ENCODE results near the gene TBL1Y. TPM values are rescaled to one million over a fixed set of nuclear protein-coding genes. Genes with fewer than 3 reads are reported as not detected.

The TBL1Y gene
- total RNA-seq, 4 donors from 2014 or later, result 0.27 to 0.31 TPM; not detected in 2

DNA sequence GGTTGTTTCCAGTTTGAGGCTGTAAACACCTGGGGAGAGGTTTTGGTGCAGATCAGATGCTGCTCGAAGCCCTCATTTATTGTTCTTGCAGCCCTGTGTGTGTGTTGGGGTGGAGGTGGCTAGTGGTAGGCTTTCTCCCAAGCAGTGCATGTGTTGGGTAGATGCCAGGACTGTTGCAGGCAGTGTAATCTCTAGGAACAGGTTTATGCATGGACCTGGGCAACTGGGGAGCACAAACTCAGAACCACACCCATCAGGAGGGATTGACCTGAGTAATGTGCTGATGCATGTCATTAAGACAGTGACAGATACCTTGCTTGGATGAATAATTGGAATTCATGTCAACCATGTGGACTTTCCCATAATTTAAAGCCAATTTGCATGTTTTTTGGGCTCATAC lies 77.3 kb downstream of the TBL1Y start:
- no peaks in the 10 kb centered on the region for H3K9me3 ChIP-seq
- H3K27me3 ChIP-seq, result no peaks in the 10 kb centered on the region
- H3K27ac ChIP-seq, result no peak overlapping the region
- no peaks in the 10 kb centered on the region for H3K36me3 ChIP-seq
- TF ChIP-seq POLR2A (IDR thresholded peaks at IDR 0.05) (no peak), CTCF (IDR thresholded peaks at IDR 0.05) (no peak), EP300 (IDR thresholded peaks at IDR 0.05) (no peak), POLR2AphosphoS5 (IDR thresholded peaks at IDR 0.05) (no peak)
- H3K4me1 ChIP-seq, result no peaks in the 10 kb centered on the region
- no CpG with 5 or more reads among the region's 1 CpG for WGBS, 2 donors (ENCODE audit: low coverage in 1 of 2)
- no peak for ATAC-seq
- no peak overlapping the region for H3K4me3 ChIP-seq

- H3K36me3 ChIP-seq, result no peaks in the 10 kb centered on the region
- WGBS, 2 donors (ENCODE audit: low coverage in 1 of 2), result 70% methylated on average over 1 of the region's 6 CpGs; no CpG with 5 or more reads in 1 of the 2 donors
- H3K4me1 ChIP-seq, result no peaks in the 10 kb centered on the region
- no peaks in the 10 kb centered on the region for H3K9me3 ChIP-seq
- no peak overlapping the region for H3K4me3 ChIP-seq
- ATAC-seq, result no peak
- TF ChIP-seq POLR2A (IDR thresholded peaks at IDR 0.05) (no peak), CTCF (IDR thresholded peaks at IDR 0.05) (no peak), EP300 (IDR thresholded peaks at IDR 0.05) (no peak), POLR2AphosphoS5 (IDR thresholded peaks at IDR 0.05) (no peak)
- no peaks in the 10 kb centered on the region for H3K27me3 ChIP-seq
- H3K27ac ChIP-seq, result no peak overlapping the region
These were observed 79.6 kb downstream of the TBL1Y start for GRCh38 chrY:6989886-6990620.

GRCh38 chrY:6992041-6992440 lies 81.5 kb downstream of the TBL1Y start:
- 71% methylated on average over 1 of the region's 3 CpGs; no CpG with 5 or more reads in 1 of the 2 donors for WGBS, 2 donors (ENCODE audit: low coverage in 1 of 2)
- H3K27ac ChIP-seq, result no peak overlapping the region

GRCh38 chrY:6995987-6996386 lies 85.5 kb downstream of the TBL1Y start:
- H3K27me3 ChIP-seq, result no peaks in the 10 kb centered on the region
- ATAC-seq, result no peak
- H3K9me3 ChIP-seq, result no peaks in the 10 kb centered on the region
- no CpG with 5 or more reads among the region's 4 CpGs for WGBS, 2 donors (ENCODE audit: low coverage in 1 of 2)
- no peaks in the 10 kb centered on the region for H3K36me3 ChIP-seq
- no peaks in the 10 kb centered on the region for H3K4me1 ChIP-seq
- no peak overlapping the region for H3K27ac ChIP-seq
- TF ChIP-seq CTCF (IDR thresholded peaks at IDR 0.05) (no peak), POLR2A (IDR thresholded peaks at IDR 0.05) (no peak), EP300 (IDR thresholded peaks at IDR 0.05) (no peak), POLR2AphosphoS5 (IDR thresholded peaks at IDR 0.05) (no peak)
- no peak overlapping the region for H3K4me3 ChIP-seq

More at GRCh38 chrY:6992041-6992440, 81.5 kb downstream of the TBL1Y start:
- no peaks in the 10 kb centered on the region for H3K4me1 ChIP-seq
- H3K36me3 ChIP-seq, result no peaks in the 10 kb centered on the region
- TF ChIP-seq EP300 (IDR thresholded peaks at IDR 0.05) (no peak), CTCF (IDR thresholded peaks at IDR 0.05) (no peak), POLR2A (IDR thresholded peaks at IDR 0.05) (no peak), POLR2AphosphoS5 (IDR thresholded peaks at IDR 0.05) (no peak)
- no peak overlapping the region for H3K4me3 ChIP-seq
- ATAC-seq, result no peak
- H3K27me3 ChIP-seq, result no peaks in the 10 kb centered on the region
- no peaks in the 10 kb centered on the region for H3K9me3 ChIP-seq

- no CpG with 5 or more reads among the region's 1 CpG for WGBS, 2 donors (ENCODE audit: low coverage in 1 of 2)
These were observed 87.1 kb downstream of the TBL1Y start for GRCh38 chrY:6997503-6998066.

More at GRCh38 chrY:6997503-6998066, 87.1 kb downstream of the TBL1Y start:
- Histone ChIP-seq H3K27ac (no peak overlapping the region), H3K36me3 (no peaks in the 10 kb centered on the region), H3K27me3 (no peaks in the 10 kb centered on the region), H3K9me3 (no peaks in the 10 kb centered on the region), H3K4me3 (no peak overlapping the region), H3K4me1 (no peaks in the 10 kb centered on the region)
- TF ChIP-seq EP300 (IDR thresholded peaks at IDR 0.05) (no peak), CTCF (IDR thresholded peaks at IDR 0.05) (no peak), POLR2A (IDR thresholded peaks at IDR 0.05) (no peak), POLR2AphosphoS5 (IDR thresholded peaks at IDR 0.05) (no peak)
- ATAC-seq, result no peak

Data from gastroesophageal sphincter (tissue), 4 donors.